ENCODE data around the gene SPDYC. TPM values are rescaled to one million over a fixed set of nuclear protein-coding genes. Genes with fewer than 3 reads are reported as not detected.

Gene SPDYC
- polyA plus RNA-seq, 1 experiment: not detected

- no peak for TF ChIP-seq CTCF (IDR thresholded peaks at IDR 0.05; ENCODE audit: low read depth, low read length)
- no peak for DNase-seq (ENCODE audit: low read depth, low spot score)
- H3K27me3 ChIP-seq (ENCODE audit: control insufficient read depth, insufficient read depth, low read length): no peaks in the 10 kb centered on the region
- H3K4me3 ChIP-seq (ENCODE audit: low read depth, low read length): no peak overlapping the region
- CTCF ChIA-PET: no interaction called here
- POLR2A ChIA-PET: interaction anchor here (0.7 to 1.2 kb wide), 2 partner anchors 50 to 214 kb away, joined by 3 read pairs; partner anchors contain the start of gene POLA2
- H3K9me3 ChIP-seq (ENCODE audit: control insufficient read depth, insufficient read depth, low read length): peaks cover 3% of the 10 kb centered on the region; the same call in 1 of the 2 replicates
- no peak overlapping the region for H3K27ac ChIP-seq (ENCODE audit: low read depth, low read length)
Measured at GRCh38 chr11:65211293-65212105, 41.5 kb downstream of the SPDYC start.

GRCh38 chr11:65212226-65212801 is 42.3 kb downstream of the SPDYC start:
- Histone ChIP-seq H3K27me3 (ENCODE audit: control insufficient read depth, insufficient read depth, low read length) (no peaks in the 10 kb centered on the region), H3K27ac (ENCODE audit: low read depth, low read length) (no peak overlapping the region), H3K4me3 (ENCODE audit: low read depth, low read length) (no peak overlapping the region), H3K9me3 (ENCODE audit: control insufficient read depth, insufficient read depth, low read length) (0 out of 2 replicates have a peak, but pooled peaks cover 3% of the 10 kb centered on the region)
- no peak for DNase-seq (ENCODE audit: low read depth, low spot score)
- TF ChIP-seq CTCF (IDR thresholded peaks at IDR 0.05; ENCODE audit: low read depth, low read length): no peak
- POLR2A ChIA-PET: interaction anchor here (0.7 to 1.2 kb wide), 2 partner anchors 49 to 213 kb away, joined by 3 read pairs; partner anchors contain the start of gene POLA2
- CTCF ChIA-PET: no interaction called here

GRCh38 chr11:65213322-65214211 is 43.5 kb downstream of the SPDYC start:
- H3K27me3 ChIP-seq (ENCODE audit: control insufficient read depth, insufficient read depth, low read length): no peaks in the 10 kb centered on the region
- DNase-seq (ENCODE audit: low read depth, low spot score): no peak
- POLR2A ChIA-PET: no interaction called here
- H3K27ac ChIP-seq (ENCODE audit: low read depth, low read length): no peak overlapping the region
- H3K9me3 ChIP-seq (ENCODE audit: control insufficient read depth, insufficient read depth, low read length): 0 out of 2 replicates have a peak, but pooled peaks cover 3% of the 10 kb centered on the region
- H3K4me3 ChIP-seq (ENCODE audit: low read depth, low read length): no peak overlapping the region
- no peak for TF ChIP-seq CTCF (IDR thresholded peaks at IDR 0.05; ENCODE audit: low read depth, low read length)
- CTCF ChIA-PET: interaction anchor here (1.0 kb wide), 1 partner anchor 116 kb away, joined by 3 read pairs; no protein-coding TSS in a partner anchor

GRCh38 chr11:65214212-65214845 is 44.3 kb downstream of the SPDYC start:
- POLR2A ChIA-PET: interaction anchor here (1.0 kb wide), 1 partner anchor 11 kb away, joined by 4 read pairs; no protein-coding TSS in a partner anchor
- no peak for TF ChIP-seq CTCF (IDR thresholded peaks at IDR 0.05; ENCODE audit: low read depth, low read length)
- DNase-seq (ENCODE audit: low read depth, low spot score): no peak
- CTCF ChIA-PET: interaction anchor here (1.4 to 1.5 kb wide), 2 partner anchors 10 to 11 kb away, joined by 3 to 4 read pairs; no protein-coding TSS in a partner anchor
- Histone ChIP-seq H3K9me3 (ENCODE audit: control insufficient read depth, insufficient read depth, low read length) (0 out of 2 replicates have a peak, but pooled peaks cover 3% of the 10 kb centered on the region), H3K27ac (ENCODE audit: low read depth, low read length) (no peak overlapping the region), H3K4me3 (ENCODE audit: low read depth, low read length) (no peak overlapping the region), H3K27me3 (ENCODE audit: control insufficient read depth, insufficient read depth, low read length) (no peaks in the 10 kb centered on the region)
